HepG2 (cell line): ENCODE measurements around the gene DDX19B. TPM values are rescaled to one million over a fixed set of nuclear protein-coding genes. Genes with fewer than 3 reads are reported as not detected.
A peak's percentile ranks its signal among the peaks of the same experiment; 100 is the strongest.

Experiments
- ADNP ChIP-seq: sonication (generic); formaldehyde crosslinking; IDR thresholded peaks from 2 replicates; pipeline ENCODE4 v1.4.0; 2020; ENCODE audit warnings: missing genetic modification reagents
- ARNT ChIP-seq: fragments of 450-650 bp; IDR thresholded peaks from 2 replicates; pipeline ENCODE4 v1.6.1; 2017
- ATF1 ChIP-seq: IDR thresholded peaks from 2 replicates; pipeline ENCODE4 v1.6.1; 2016; ENCODE audit warnings: mild to moderate bottlenecking, control low read depth
- CBFB ChIP-seq: sonication (generic); formaldehyde crosslinking; IDR thresholded peaks from 2 replicates; pipeline ENCODE4 v1.4.0; 2020; ENCODE audit warnings: missing genetic modification reagents
- CHCHD3 ChIP-seq: sonication (generic); formaldehyde crosslinking; IDR thresholded peaks from 2 replicates; pipeline ENCODE4 v1.8.0; 2022; ENCODE audit warnings: mild to moderate bottlenecking, missing genetic modification reagents, moderate library complexity
- DNMT1 ChIP-seq: sonication (generic); formaldehyde crosslinking; IDR thresholded peaks from 2 replicates; pipeline ENCODE4 v1.5.1; 2020; ENCODE audit warnings: mild to moderate bottlenecking, missing genetic modification reagents
- EED ChIP-seq: sonication (generic); formaldehyde crosslinking; IDR thresholded peaks from 2 replicates; pipeline ENCODE4 v1.5.0; 2020; ENCODE audit warnings: mild to moderate bottlenecking, missing genetic modification reagents
- FOXJ3 ChIP-seq: sonication (generic); formaldehyde crosslinking; IDR thresholded peaks from 2 replicates; pipeline ENCODE4 v1.4.0; 2020; ENCODE audit warnings: missing genetic modification reagents, mild to moderate bottlenecking, borderline replicate concordance
- GTF2F1 ChIP-seq: fragments of 150-350 bp; IDR thresholded peaks from 2 replicates; pipeline ENCODE4 v1.6.1; 2014; ENCODE audit warnings: low read length
- MIXL1 ChIP-seq: IDR thresholded peaks from 2 replicates; pipeline ENCODE4 v1.6.1; 2016
- MTF2 ChIP-seq: sonication (generic); formaldehyde crosslinking; IDR thresholded peaks from 2 replicates; pipeline ENCODE4 v1.5.0; 2020; ENCODE audit warnings: missing genetic modification reagents, borderline replicate concordance
- NFYC ChIP-seq: IDR thresholded peaks from 2 replicates; pipeline ENCODE4 v1.6.1; 2016; ENCODE audit warnings: missing genetic modification reagents, missing compliant biosample characterization
- PHF20 ChIP-seq: sonication (generic); formaldehyde crosslinking; IDR thresholded peaks from 2 replicates; pipeline ENCODE4 v1.5.0; 2020; ENCODE audit warnings: mild to moderate bottlenecking, missing genetic modification reagents
- PRMT3 ChIP-seq: sonication (generic); formaldehyde crosslinking; IDR thresholded peaks from 2 replicates; pipeline ENCODE4 v1.8.1; 2022; ENCODE audit warnings: low read depth, mild to moderate bottlenecking, moderate library complexity, missing genetic modification reagents, borderline replicate concordance
- TARDBP ChIP-seq: sonication (generic); formaldehyde crosslinking; IDR thresholded peaks from 2 replicates; pipeline ENCODE4 v1.8.0; 2022; ENCODE audit warnings: mild to moderate bottlenecking, missing genetic modification reagents
- U2AF1 ChIP-seq: fragments of 200-400 bp; formaldehyde crosslinking; optimal IDR thresholded peaks from 2 replicates; pipeline ENCODE3; 2017; ENCODE audit warnings: mild to moderate bottlenecking, low read depth, low read length
- XBP1 ChIP-seq: sonication (generic); formaldehyde crosslinking; IDR thresholded peaks from 2 replicates; pipeline ENCODE4 v1.5.0; 2020; ENCODE audit warnings: missing genetic modification reagents
- ZFP36L2 ChIP-seq: sonication (generic); formaldehyde crosslinking; IDR thresholded peaks from 2 replicates; pipeline ENCODE4 v1.4.0; 2020; ENCODE audit warnings: missing genetic modification reagents
- ZNF30 ChIP-seq: sonication (generic); formaldehyde crosslinking; IDR thresholded peaks from 2 replicates; pipeline ENCODE4 v1.5.0; 2020; ENCODE audit warnings: mild to moderate bottlenecking, missing genetic modification reagents
- ZNF549 ChIP-seq: sonication (generic); formaldehyde crosslinking; IDR thresholded peaks from 2 replicates; pipeline ENCODE4 v1.5.0; 2020; ENCODE audit warnings: missing genetic modification reagents
- ZNF660 ChIP-seq: sonication (generic); formaldehyde crosslinking; IDR thresholded peaks from 2 replicates; pipeline ENCODE4 v1.5.1; 2020; ENCODE audit warnings: mild to moderate bottlenecking, low read depth, missing genetic modification reagents, borderline replicate concordance
- ZNF674 ChIP-seq: sonication (generic); formaldehyde crosslinking; IDR thresholded peaks from 2 replicates; pipeline ENCODE4 v1.5.0; 2020; ENCODE audit warnings: low read depth, mild to moderate bottlenecking, missing genetic modification reagents
- ZNF839 ChIP-seq: sonication (generic); formaldehyde crosslinking; IDR thresholded peaks from 2 replicates; pipeline ENCODE4 v1.4.0; 2020; ENCODE audit warnings: missing genetic modification reagents, mild to moderate bottlenecking, borderline replicate concordance
- ZNF878 ChIP-seq: sonication (generic); formaldehyde crosslinking; IDR thresholded peaks from 2 replicates; pipeline ENCODE4 v1.8.1; 2023; ENCODE audit warnings: mild to moderate bottlenecking, missing genetic modification reagents, moderate library complexity
- ZSCAN30 ChIP-seq: sonication (generic); formaldehyde crosslinking; IDR thresholded peaks from 2 replicates; pipeline ENCODE4 v1.5.0; 2020; ENCODE audit warnings: mild to moderate bottlenecking, missing genetic modification reagents
- polyA plus RNA-seq, 8 experiments: library from polyadenylated mRNA; depleted of rRNA in 3 of 8; stranded (reverse) in 7 of 8; unstranded in 1 of 8; fragments of >200 nt; fragmentation: Illumina TruSeq in 4 of 8; extraction: Trizol in 4 of 8; gene quantifications; 2 replicates each; pipeline versions ENCODE4 v1.2.1 to v1.2.3, GENCODE V29; 2011 to 2016; ENCODE audit warnings: low read depth in 4 of 8, missing spikeins in 1 of 8, mixed read lengths in 1 of 8; ENCODE audit not compliant: insufficient read depth in 1 of 8
- total RNA-seq, 5 experiments: library from RNA; depleted of rRNA; stranded (reverse); fragments of >200 nt; fragmentation: Illumina TruSeq; extraction: Trizol; gene quantifications; 2 replicates each; pipeline ENCODE4 v1.2.3, GENCODE V29; 2016; ENCODE audit warnings: low read depth in 1 of 5
- TF ChIP-seq, protein P1 (sequence below): sonication (generic); formaldehyde crosslinking; IDR thresholded peaks from 2 replicates; pipeline ENCODE4 v1.4.0; 2020; ENCODE audit warnings: missing genetic modification reagents
- TF ChIP-seq, protein P2 (sequence below): IDR thresholded peaks from 2 replicates; pipeline ENCODE4 v1.6.1; 2016; ENCODE audit warnings: mild to moderate bottlenecking
- TF ChIP-seq, protein P3 (sequence below): sonication (generic); formaldehyde crosslinking; IDR thresholded peaks from 2 replicates; pipeline ENCODE4 v1.4.0; 2020; ENCODE audit warnings: missing genetic modification reagents, borderline replicate concordance

Gene DDX19B
- total and polyA plus RNA-seq, 2 of the 13 experiments (the other 11 are each of a cell fraction or from before 2014, with no cell fraction given) = 36.2 to 40.0 TPM

DNA sequence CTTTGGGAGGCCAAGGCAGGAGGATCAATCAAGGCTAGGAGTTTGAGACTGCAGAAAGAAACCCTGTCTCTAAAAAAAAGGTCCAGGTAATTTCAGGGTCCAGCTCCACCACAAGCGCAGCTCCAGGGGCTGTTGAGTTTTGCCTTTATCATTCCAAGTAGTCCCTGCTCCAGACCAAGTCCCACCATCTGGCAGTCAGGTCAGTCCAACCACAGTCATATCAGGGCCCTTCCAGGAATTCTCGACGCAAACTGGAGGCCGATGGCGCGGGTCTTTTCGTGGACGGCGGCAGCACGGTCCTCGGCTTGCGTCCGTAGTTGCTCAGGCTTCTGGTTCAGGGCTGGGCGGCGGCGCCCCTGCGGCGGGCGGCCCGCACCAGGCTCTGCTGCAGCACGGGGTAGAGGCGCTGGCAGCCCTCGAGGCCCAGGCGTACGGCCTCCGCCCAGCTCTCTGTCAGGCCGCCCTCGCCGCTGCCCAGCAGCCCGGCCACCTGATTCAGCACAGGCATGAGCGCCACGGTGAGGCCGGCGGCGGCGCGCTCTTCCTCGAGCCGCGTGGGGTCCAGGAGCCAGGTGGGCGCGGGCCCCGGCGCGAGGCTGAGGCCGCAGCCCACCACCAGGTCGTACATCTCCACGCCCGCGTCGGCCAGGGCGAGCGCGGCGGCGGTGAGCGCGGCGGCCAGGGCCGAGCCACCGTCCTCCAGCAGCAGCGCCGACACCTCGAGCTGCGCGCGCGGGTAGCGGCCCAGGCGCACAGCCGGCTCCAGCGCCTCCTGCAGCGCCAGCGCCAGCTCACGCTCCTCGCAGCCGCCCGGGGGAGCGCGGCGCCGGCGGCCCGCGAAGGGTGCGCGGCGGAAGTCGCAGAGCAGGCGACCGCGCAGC lies 48.0 kb upstream of the DDX19B start (continued):
- TF ChIP-seq, protein P1, sequence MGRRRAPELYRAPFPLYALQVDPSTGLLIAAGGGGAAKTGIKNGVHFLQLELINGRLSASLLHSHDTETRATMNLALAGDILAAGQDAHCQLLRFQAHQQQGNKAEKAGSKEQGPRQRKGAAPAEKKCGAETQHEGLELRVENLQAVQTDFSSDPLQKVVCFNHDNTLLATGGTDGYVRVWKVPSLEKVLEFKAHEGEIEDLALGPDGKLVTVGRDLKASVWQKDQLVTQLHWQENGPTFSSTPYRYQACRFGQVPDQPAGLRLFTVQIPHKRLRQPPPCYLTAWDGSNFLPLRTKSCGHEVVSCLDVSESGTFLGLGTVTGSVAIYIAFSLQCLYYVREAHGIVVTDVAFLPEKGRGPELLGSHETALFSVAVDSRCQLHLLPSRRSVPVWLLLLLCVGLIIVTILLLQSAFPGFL = no peak
- no peak for TF ChIP-seq GTF2F1
- TF ChIP-seq ZNF878 = no peak
- TF ChIP-seq CBFB (CRISPR knock-in tag) = no peak
- TF ChIP-seq, protein P2, sequence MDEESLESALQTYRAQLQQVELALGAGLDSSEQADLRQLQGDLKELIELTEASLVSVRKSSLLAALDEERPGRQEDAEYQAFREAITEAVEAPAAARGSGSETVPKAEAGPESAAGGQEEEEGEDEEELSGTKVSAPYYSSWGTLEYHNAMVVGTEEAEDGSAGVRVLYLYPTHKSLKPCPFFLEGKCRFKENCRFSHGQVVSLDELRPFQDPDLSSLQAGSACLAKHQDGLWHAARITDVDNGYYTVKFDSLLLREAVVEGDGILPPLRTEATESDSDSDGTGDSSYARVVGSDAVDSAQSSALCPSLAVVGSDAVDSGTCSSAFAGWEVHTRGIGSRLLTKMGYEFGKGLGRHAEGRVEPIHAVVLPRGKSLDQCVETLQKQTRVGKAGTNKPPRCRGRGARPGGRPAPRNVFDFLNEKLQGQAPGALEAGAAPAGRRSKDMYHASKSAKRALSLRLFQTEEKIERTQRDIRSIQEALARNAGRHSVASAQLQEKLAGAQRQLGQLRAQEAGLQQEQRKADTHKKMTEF (CRISPR knock-in tag) = peak; percentile 43; the same call in 1 of the 2 replicates
- TF ChIP-seq TARDBP (CRISPR knock-in tag) = no peak
- no peak for TF ChIP-seq CHCHD3 (CRISPR knock-in tag)
- no peak for TF ChIP-seq MTF2 (CRISPR knock-in tag)
- no peak for TF ChIP-seq ZNF839 (CRISPR knock-in tag)
- TF ChIP-seq U2AF1 = no peak
- no peak for TF ChIP-seq FOXJ3
- TF ChIP-seq, protein P3, sequence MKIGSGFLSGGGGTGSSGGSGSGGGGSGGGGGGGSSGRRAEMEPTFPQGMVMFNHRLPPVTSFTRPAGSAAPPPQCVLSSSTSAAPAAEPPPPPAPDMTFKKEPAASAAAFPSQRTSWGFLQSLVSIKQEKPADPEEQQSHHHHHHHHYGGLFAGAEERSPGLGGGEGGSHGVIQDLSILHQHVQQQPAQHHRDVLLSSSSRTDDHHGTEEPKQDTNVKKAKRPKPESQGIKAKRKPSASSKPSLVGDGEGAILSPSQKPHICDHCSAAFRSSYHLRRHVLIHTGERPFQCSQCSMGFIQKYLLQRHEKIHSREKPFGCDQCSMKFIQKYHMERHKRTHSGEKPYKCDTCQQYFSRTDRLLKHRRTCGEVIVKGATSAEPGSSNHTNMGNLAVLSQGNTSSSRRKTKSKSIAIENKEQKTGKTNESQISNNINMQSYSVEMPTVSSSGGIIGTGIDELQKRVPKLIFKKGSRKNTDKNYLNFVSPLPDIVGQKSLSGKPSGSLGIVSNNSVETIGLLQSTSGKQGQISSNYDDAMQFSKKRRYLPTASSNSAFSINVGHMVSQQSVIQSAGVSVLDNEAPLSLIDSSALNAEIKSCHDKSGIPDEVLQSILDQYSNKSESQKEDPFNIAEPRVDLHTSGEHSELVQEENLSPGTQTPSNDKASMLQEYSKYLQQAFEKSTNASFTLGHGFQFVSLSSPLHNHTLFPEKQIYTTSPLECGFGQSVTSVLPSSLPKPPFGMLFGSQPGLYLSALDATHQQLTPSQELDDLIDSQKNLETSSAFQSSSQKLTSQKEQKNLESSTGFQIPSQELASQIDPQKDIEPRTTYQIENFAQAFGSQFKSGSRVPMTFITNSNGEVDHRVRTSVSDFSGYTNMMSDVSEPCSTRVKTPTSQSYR (CRISPR knock-in tag) = no peak
- TF ChIP-seq ZNF660 (CRISPR knock-in tag) = no peak
- no peak for TF ChIP-seq ZNF549 (CRISPR knock-in tag)
- no peak for TF ChIP-seq ZNF30 (CRISPR knock-in tag)
- TF ChIP-seq ZSCAN30 = no peak
- TF ChIP-seq ADNP (CRISPR knock-in tag) = no peak
- no peak for TF ChIP-seq ZFP36L2 (CRISPR knock-in tag)
- TF ChIP-seq EED (CRISPR knock-in tag) = peak; percentile 92
- no peak for TF ChIP-seq ARNT
- TF ChIP-seq PRMT3 (CRISPR knock-in tag) = peak; percentile 18; the same call in 1 of the 2 replicates
- TF ChIP-seq NFYC (CRISPR knock-in tag) = no peak
- no peak; the same call in 1 of the 2 replicates for TF ChIP-seq DNMT1 (CRISPR knock-in tag)
- no peak; the same call in 1 of the 2 replicates for TF ChIP-seq XBP1
- TF ChIP-seq PHF20 (CRISPR knock-in tag) = peak; percentile 44; the same call in 1 of the 2 replicates
- no peak for TF ChIP-seq MIXL1 (CRISPR knock-in tag)
- TF ChIP-seq ATF1 (CRISPR knock-in tag) = no peak
- TF ChIP-seq ZNF674 (CRISPR knock-in tag) = 0 out of 2 replicates have a peak, but pooled peaks have one; percentile 49
